ENCODE results near the gene LAMC1.

The LAMC1 gene

GRCh38 chr1:183191833-183192232 lies 168.6 kb downstream of the LAMC1 start (continued):
- TF ChIP-seq PRDM10 (tag by site-specific recombination; IDR thresholded peaks at IDR 0.05) (peak; percentile 10; the same call in 1 of the 2 replicates), ATF2 (tag by site-specific recombination; IDR thresholded peaks at IDR 0.05; ENCODE audit: low read depth) (peak; percentile 70), PRDM2 (tag by site-specific recombination; IDR thresholded peaks at IDR 0.05; ENCODE audit: borderline replicate concordance) (no peak)

- ChIA-PET CTCF (interaction anchor here (1.7 to 1.8 kb wide), 2 partner anchors 34 to 41 kb away, joined by 5 to 8 read pairs; no protein-coding TSS in a partner anchor), POLR2A (no interaction called here)
- H3K4me1 ChIP-seq (ENCODE audit: control insufficient read depth, insufficient read depth, low read length) = no peaks in the 10 kb centered on the region
- H3K4me3 ChIP-seq (ENCODE audit: low read depth, low read length) = no peak overlapping the region
- no peak overlapping the region for H3K27ac ChIP-seq (ENCODE audit: extremely low read depth, low read depth, low read length)
- no peaks in the 10 kb centered on the region for H3K36me3 ChIP-seq (ENCODE audit: control insufficient read depth in 2 of 2, insufficient read depth in 1 of 2, low read length in 2 of 2)
- H3K9me3 ChIP-seq (ENCODE audit: control insufficient read depth, insufficient read depth, low read depth, low read length) = no peaks in the 10 kb centered on the region
- no peak for TF ChIP-seq ZFHX2 (tag by site-specific recombination; conservative IDR thresholded peaks at IDR 0.05)
- no peak for TF ChIP-seq ZNF747 (tag by site-specific recombination; IDR thresholded peaks at IDR 0.05)
- no peak for TF ChIP-seq ZNF514 (tag by site-specific recombination; IDR thresholded peaks at IDR 0.05)
- no peak for TF ChIP-seq SP2 (tag by site-specific recombination; IDR thresholded peaks at IDR 0.05)
- no peak for TF ChIP-seq ZXDB (tag by site-specific recombination; IDR thresholded peaks at IDR 0.05)
- no peak for TF ChIP-seq ZNF416 (tag by site-specific recombination; IDR thresholded peaks at IDR 0.05)
- TF ChIP-seq ZNF623 (tag by site-specific recombination; IDR thresholded peaks at IDR 0.05) = no peak
- no peak for TF ChIP-seq ZNF639 (tag by site-specific recombination; IDR thresholded peaks at IDR 0.05)
- TF ChIP-seq ZNF223 (tag by site-specific recombination; IDR thresholded peaks at IDR 0.05) = no peak
- TF ChIP-seq MYNN (tag by site-specific recombination; IDR thresholded peaks at IDR 0.05; ENCODE audit: borderline replicate concordance) = no peak
- no peak for TF ChIP-seq ZNF132 (tag by site-specific recombination; IDR thresholded peaks at IDR 0.05; ENCODE audit: borderline replicate concordance)
- TF ChIP-seq ZNF404 (tag by site-specific recombination; IDR thresholded peaks at IDR 0.05) = no peak
- no peak for TF ChIP-seq ZNF391 (tag by site-specific recombination; IDR thresholded peaks at IDR 0.05; ENCODE audit: borderline replicate concordance, low read depth)
- TF ChIP-seq ZNF692 (tag by site-specific recombination; IDR thresholded peaks at IDR 0.05) = no peak
- no peak for TF ChIP-seq ZNF785 (tag by site-specific recombination; IDR thresholded peaks at IDR 0.05)
- TF ChIP-seq ZNF555 (tag by site-specific recombination; conservative IDR thresholded peaks at IDR 0.05) = no peak
- no peak for TF ChIP-seq ZSCAN30 (tag by site-specific recombination; IDR thresholded peaks at IDR 0.05)
- TF ChIP-seq KLF16 (tag by site-specific recombination; IDR thresholded peaks at IDR 0.05) = no peak
- no peak for TF ChIP-seq YY1 (tag by site-specific recombination; IDR thresholded peaks at IDR 0.05)
These were observed 170.8 kb downstream of the LAMC1 start for GRCh38 chr1:183193963-183194525.

Data from HEK293 (cell line).